HEK293 (cell line): Measurements from ENCODE around the gene PRUNE1.

Experiments
- GLI4 ChIP-seq: fragments of 450-650 bp; formaldehyde crosslinking; IDR thresholded peaks from 2 replicates; pipeline ENCODE4 v1.5.1; 2016; ENCODE audit warnings: missing biosample characterization, missing genetic modification characterization
- GLIS1 ChIP-seq: fragments of 450-650 bp; formaldehyde crosslinking; IDR thresholded peaks from 2 replicates; pipeline ENCODE4 v1.5.1; 2016; ENCODE audit warnings: missing biosample characterization, missing genetic modification characterization
- GLIS2 ChIP-seq: fragments of 450-650 bp; formaldehyde crosslinking; IDR thresholded peaks from 2 replicates; pipeline ENCODE4 v1.5.1; 2016; ENCODE audit warnings: missing biosample characterization, missing genetic modification characterization
- HOXD13 ChIP-seq: sonication (generic); formaldehyde crosslinking; IDR thresholded peaks from 2 replicates; pipeline ENCODE4 v1.8.0; 2022; ENCODE audit warnings: missing genetic modification reagents, borderline replicate concordance
- IKZF3 ChIP-seq: fragments of 450-650 bp; IDR thresholded peaks from 2 replicates; pipeline ENCODE4 v1.5.0; 2018; ENCODE audit warnings: missing biosample characterization, mild to moderate bottlenecking, missing genetic modification characterization, moderate library complexity
- KLF1 ChIP-seq: fragments of 450-650 bp; formaldehyde crosslinking; IDR thresholded peaks from 2 replicates; pipeline ENCODE4 v1.5.1; 2016; ENCODE audit warnings: missing biosample characterization, missing genetic modification characterization
- MEIS1 ChIP-seq: sonication (generic); formaldehyde crosslinking; IDR thresholded peaks from 2 replicates; pipeline ENCODE4 v1.8.1; 2022; ENCODE audit warnings: missing genetic modification reagents, mild to moderate bottlenecking, borderline replicate concordance
- SETDB1 ChIP-seq: IDR thresholded peaks from one replicate; pipeline ENCODE4 v1.6.1; 2017; ENCODE audit warnings: mild to moderate bottlenecking, low read length, moderate library complexity, mixed read lengths; ENCODE audit not compliant: insufficient read length
- TCF7L2 ChIP-seq: IDR thresholded peaks from 2 replicates; pipeline ENCODE4 v1.6.1; 2011; ENCODE audit warnings: low read depth, mild to moderate bottlenecking, inconsistent platforms, low read length, moderate library complexity, borderline replicate concordance
- TRIM28 ChIP-seq: IDR thresholded peaks from 2 replicates; pipeline ENCODE4 v1.6.1; 2011; ENCODE audit warnings: low read length, control low read depth, borderline replicate concordance
- ZBTB20 ChIP-seq: fragments of 450-650 bp; formaldehyde crosslinking; IDR thresholded peaks from 2 replicates; pipeline ENCODE4 v1.5.1; 2016; ENCODE audit warnings: missing biosample characterization, missing genetic modification characterization
- ZIC2 ChIP-seq: fragments of 450-650 bp; formaldehyde crosslinking; IDR thresholded peaks from 2 replicates; pipeline ENCODE4 v1.5.1; 2016; ENCODE audit warnings: missing biosample characterization, missing genetic modification characterization
- ZNF155 ChIP-seq: fragments of 450-650 bp; formaldehyde crosslinking; IDR thresholded peaks from 2 replicates; pipeline ENCODE4 v1.5.1; 2016; ENCODE audit warnings: missing biosample characterization, missing genetic modification characterization
- ZNF157 ChIP-seq: fragments of 450-650 bp; formaldehyde crosslinking; IDR thresholded peaks from 2 replicates; pipeline ENCODE4 v1.5.1; 2016; ENCODE audit warnings: missing biosample characterization, missing genetic modification characterization
- ZNF19 ChIP-seq: fragments of 450-650 bp; formaldehyde crosslinking; IDR thresholded peaks from 2 replicates; pipeline ENCODE4; 2016; ENCODE audit warnings: missing biosample characterization, missing genetic modification characterization, low read depth
- ZNF24 ChIP-seq: fragments of 450-650 bp; formaldehyde crosslinking; IDR thresholded peaks from 2 replicates; pipeline ENCODE4 v1.5.1; 2016; ENCODE audit warnings: missing biosample characterization, missing genetic modification characterization
- ZNF248 ChIP-seq: fragments of 450-650 bp; formaldehyde crosslinking; IDR thresholded peaks from 2 replicates; pipeline ENCODE4 v1.5.1; 2017; ENCODE audit warnings: missing biosample characterization, missing genetic modification characterization
- ZNF335 ChIP-seq: fragments of 450-650 bp; formaldehyde crosslinking; conservative IDR thresholded peaks from 2 replicates; pipeline ENCODE4 v1.5.1; 2016; ENCODE audit warnings: missing biosample characterization, missing genetic modification characterization
- ZNF391 ChIP-seq: fragments of 450-650 bp; formaldehyde crosslinking; IDR thresholded peaks from 2 replicates; pipeline ENCODE4 v1.5.1; 2016; ENCODE audit warnings: low read depth, missing biosample characterization, missing genetic modification characterization, borderline replicate concordance
- ZNF433 ChIP-seq: fragments of 450-650 bp; formaldehyde crosslinking; IDR thresholded peaks from 2 replicates; pipeline ENCODE4 v1.5.1; 2016; ENCODE audit warnings: missing biosample characterization, missing genetic modification characterization, low read depth
- ZNF530 ChIP-seq: fragments of 450-650 bp; formaldehyde crosslinking; IDR thresholded peaks from 2 replicates; pipeline ENCODE4 v1.5.1; 2016; ENCODE audit warnings: low read depth, missing biosample characterization, missing genetic modification characterization
- ZNF660 ChIP-seq: fragments of 450-650 bp; IDR thresholded peaks from 2 replicates; pipeline ENCODE4 v1.5.1; 2018; ENCODE audit warnings: missing biosample characterization, mild to moderate bottlenecking, missing genetic modification characterization
- ZNF677 ChIP-seq: fragments of 450-650 bp; IDR thresholded peaks from 2 replicates; pipeline ENCODE4 v1.5.0; 2018; ENCODE audit warnings: missing biosample characterization, mild to moderate bottlenecking, missing genetic modification characterization, moderate library complexity
- ZNF792 ChIP-seq: fragments of 450-650 bp; formaldehyde crosslinking; IDR thresholded peaks from 2 replicates; pipeline ENCODE4 v1.5.1; 2016; ENCODE audit warnings: missing biosample characterization, missing genetic modification characterization
- TF ChIP-seq, protein P1 (sequence below): fragments of 450-650 bp; formaldehyde crosslinking; IDR thresholded peaks from 2 replicates; pipeline ENCODE4 v1.5.1; 2017; ENCODE audit warnings: missing biosample characterization, mild to moderate bottlenecking, missing genetic modification characterization, moderate library complexity
- TF ChIP-seq, protein P2 (sequence below): fragments of 450-650 bp; formaldehyde crosslinking; IDR thresholded peaks from 2 replicates; pipeline ENCODE4; 2016; ENCODE audit warnings: missing biosample characterization, missing genetic modification characterization
- TF ChIP-seq, protein P3 (sequence below): fragments of 450-650 bp; formaldehyde crosslinking; optimal IDR thresholded peaks from 2 replicates; pipeline ENCODE3; 2016; ENCODE audit warnings: missing biosample characterization, mild to moderate bottlenecking, missing genetic modification characterization
- TF ChIP-seq, protein P4 (sequence below): fragments of 450-650 bp; formaldehyde crosslinking; IDR thresholded peaks from 2 replicates; pipeline ENCODE4 v1.5.1; 2016; ENCODE audit warnings: missing biosample characterization, missing genetic modification characterization

The PRUNE1 gene

DNA sequence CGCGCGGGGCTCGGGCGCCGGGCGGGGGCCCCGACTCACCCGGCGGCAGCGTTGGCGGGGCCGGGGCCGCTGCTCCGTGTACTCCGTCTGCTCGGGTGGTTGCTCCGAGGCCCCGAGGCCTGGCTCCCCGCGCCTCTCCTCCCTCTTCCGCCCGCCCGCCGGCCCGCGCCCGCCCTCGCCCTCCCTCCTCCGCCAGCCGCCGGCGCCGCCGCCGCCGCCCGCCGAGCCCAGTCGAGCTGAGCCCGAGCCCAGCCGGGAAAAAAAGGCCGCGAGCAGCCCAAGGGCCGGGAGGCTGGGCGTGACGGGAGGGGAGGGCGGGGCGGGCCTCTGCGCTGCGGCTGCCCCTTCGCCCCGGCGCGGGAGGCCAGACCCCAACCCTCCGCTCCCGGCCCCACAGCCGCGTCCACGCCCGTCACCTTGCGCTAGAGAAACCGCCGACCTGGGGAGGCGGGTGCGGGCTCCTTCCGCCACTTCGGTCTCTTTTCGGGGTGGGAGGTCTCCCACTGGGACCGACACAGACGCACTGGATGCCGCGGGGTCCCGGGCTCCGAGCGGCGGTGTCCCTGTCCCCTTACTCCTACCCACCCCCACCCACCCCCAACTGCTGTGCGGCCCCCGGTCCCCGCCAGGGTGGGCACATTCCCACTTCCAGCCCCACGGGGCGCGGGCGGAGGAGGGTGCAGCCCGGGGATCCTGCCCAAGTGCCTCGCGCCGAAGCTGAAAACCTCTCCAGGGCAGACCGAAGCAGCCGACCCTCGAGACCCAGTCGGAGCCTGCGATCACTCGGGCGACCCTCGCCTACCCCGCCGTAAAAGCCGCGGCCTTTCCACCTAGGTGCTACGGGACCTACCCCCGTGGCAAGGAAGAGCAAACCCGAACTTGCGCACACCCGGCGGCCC lies 33.4 kb upstream of the PRUNE1 start, which contains the start of gene CERS2 (continued):
- TF ChIP-seq, protein P1, sequence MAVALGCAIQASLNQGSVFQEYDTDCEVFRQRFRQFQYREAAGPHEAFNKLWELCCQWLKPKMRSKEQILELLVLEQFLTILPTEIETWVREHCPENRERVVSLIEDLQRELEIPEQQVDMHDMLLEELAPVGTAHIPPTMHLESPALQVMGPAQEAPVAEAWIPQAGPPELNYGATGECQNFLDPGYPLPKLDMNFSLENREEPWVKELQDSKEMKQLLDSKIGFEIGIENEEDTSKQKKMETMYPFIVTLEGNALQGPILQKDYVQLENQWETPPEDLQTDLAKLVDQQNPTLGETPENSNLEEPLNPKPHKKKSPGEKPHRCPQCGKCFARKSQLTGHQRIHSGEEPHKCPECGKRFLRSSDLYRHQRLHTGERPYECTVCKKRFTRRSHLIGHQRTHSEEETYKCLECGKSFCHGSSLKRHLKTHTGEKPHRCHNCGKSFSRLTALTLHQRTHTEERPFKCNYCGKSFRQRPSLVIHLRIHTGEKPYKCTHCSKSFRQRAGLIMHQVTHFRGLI (tag by site-specific recombination) = peak; percentile 89
- TF ChIP-seq ZNF433 (tag by site-specific recombination) (no peak), ZNF335 (tag by site-specific recombination) (peak; percentile 45; the same call in 1 of the 2 replicates), ZNF677 (no peak), SETDB1 (no peak), MEIS1 (CRISPR knock-in tag) (no peak), ZNF19 (tag by site-specific recombination) (no peak), HOXD13 (CRISPR knock-in tag) (no peak), IKZF3 (tag by site-specific recombination) (no peak), ZNF391 (tag by site-specific recombination) (no peak), ZNF155 (no peak), ZBTB20 (tag by site-specific recombination) (peak; percentile 65; the same call in 1 of the 2 replicates), TCF7L2 (no peak), ZIC2 (tag by site-specific recombination) (no peak), GLI4 (tag by site-specific recombination) (no peak), KLF1 (tag by site-specific recombination) (peak; percentile 62), GLIS2 (tag by site-specific recombination) (peak; percentile 89), ZNF792 (tag by site-specific recombination) (no peak), TRIM28 (no peak), GLIS1 (peak; percentile 48), ZNF248 (tag by site-specific recombination) (no peak), ZNF660 (tag by site-specific recombination) (no peak), ZNF157 (tag by site-specific recombination) (no peak), ZNF24 (tag by site-specific recombination) (no peak), ZNF530 (no peak)
- TF ChIP-seq, protein P2, sequence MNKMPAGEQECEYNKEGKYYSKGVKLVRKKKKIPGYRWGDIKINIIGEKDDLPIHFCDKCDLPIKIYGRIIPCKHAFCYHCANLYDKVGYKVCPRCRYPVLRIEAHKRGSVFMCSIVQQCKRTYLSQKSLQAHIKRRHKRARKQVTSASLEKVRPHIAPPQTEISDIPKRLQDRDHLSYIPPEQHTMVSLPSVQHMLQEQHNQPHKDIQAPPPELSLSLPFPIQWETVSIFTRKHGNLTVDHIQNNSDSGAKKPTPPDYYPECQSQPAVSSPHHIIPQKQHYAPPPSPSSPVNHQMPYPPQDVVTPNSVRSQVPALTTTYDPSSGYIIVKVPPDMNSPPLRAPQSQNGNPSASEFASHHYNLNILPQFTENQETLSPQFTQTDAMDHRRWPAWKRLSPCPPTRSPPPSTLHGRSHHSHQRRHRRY (tag by site-specific recombination) = no peak
- TF ChIP-seq, protein P3, sequence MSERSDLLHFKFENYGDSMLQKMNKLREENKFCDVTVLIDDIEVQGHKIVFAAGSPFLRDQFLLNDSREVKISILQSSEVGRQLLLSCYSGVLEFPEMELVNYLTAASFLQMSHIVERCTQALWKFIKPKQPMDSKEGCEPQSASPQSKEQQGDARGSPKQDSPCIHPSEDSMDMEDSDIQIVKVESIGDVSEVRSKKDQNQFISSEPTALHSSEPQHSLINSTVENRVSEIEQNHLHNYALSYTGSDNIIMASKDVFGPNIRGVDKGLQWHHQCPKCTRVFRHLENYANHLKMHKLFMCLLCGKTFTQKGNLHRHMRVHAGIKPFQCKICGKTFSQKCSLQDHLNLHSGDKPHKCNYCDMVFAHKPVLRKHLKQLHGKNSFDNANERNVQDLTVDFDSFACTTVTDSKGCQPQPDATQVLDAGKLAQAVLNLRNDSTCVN (tag by site-specific recombination) = peak; percentile 34
- TF ChIP-seq, protein P4, sequence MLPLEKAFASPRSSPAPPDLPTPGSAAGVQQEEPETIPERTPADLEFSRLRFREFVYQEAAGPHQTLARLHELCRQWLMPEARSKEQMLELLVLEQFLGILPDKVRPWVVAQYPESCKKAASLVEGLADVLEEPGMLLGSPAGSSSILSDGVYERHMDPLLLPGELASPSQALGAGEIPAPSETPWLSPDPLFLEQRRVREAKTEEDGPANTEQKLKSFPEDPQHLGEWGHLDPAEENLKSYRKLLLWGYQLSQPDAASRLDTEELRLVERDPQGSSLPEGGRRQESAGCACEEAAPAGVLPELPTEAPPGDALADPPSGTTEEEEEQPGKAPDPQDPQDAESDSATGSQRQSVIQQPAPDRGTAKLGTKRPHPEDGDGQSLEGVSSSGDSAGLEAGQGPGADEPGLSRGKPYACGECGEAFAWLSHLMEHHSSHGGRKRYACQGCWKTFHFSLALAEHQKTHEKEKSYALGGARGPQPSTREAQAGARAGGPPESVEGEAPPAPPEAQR = no peak
- TF ChIP-seq, all 188 proteins: peak for 19
